Measurements from ENCODE around the gene WNT16. TPM values are rescaled to one million over a fixed set of nuclear protein-coding genes. Genes with fewer than 3 reads are reported as not detected.

Gene WNT16
- total RNA-seq, 1 experiment from 2014 or later = not detected

- no peak for DNase-seq (ENCODE audit: low spot score)
Measured at GRCh38 chr7:121343302-121343701, 14.5 kb downstream of the WNT16 start.

- no peak for DNase-seq (ENCODE audit: low spot score)
Measured at GRCh38 chr7:121344093-121344492, 15.3 kb downstream of the WNT16 start.

GRCh38 chr7:121344497-121344896 is 15.7 kb downstream of the WNT16 start:
- DNase-seq (ENCODE audit: low spot score) = no peak

GRCh38 chr7:121351682-121352081 is 22.9 kb downstream of the WNT16 start:
- DNase-seq (ENCODE audit: low spot score) = no peak

GRCh38 chr7:121352323-121352722 is 23.5 kb downstream of the WNT16 start:
- no peak for DNase-seq (ENCODE audit: low spot score)

- DNase-seq (ENCODE audit: low spot score) = no peak
Measured at GRCh38 chr7:121355574-121355973, 26.8 kb downstream of the WNT16 start.

GRCh38 chr7:121360564-121360963 is 31.8 kb downstream of the WNT16 start:
- no peak for DNase-seq (ENCODE audit: low spot score)

GRCh38 chr7:121366852-121367431 is 38.1 kb downstream of the WNT16 start:
- peak; percentile 72 for DNase-seq (ENCODE audit: low spot score)

GRCh38 chr7:121369462-121369861 is 40.7 kb downstream of the WNT16 start:
- DNase-seq (ENCODE audit: low spot score) = peak; percentile 54

GRCh38 chr7:121371367-121371766 is 42.6 kb downstream of the WNT16 start:
- no peak for DNase-seq (ENCODE audit: low spot score)

- DNase-seq (ENCODE audit: low spot score) = no peak
Measured at GRCh38 chr7:121371883-121372282, 43.1 kb downstream of the WNT16 start.

GRCh38 chr7:121372376-121373010 is 43.7 kb downstream of the WNT16 start:
- DNase-seq (ENCODE audit: low spot score) = no peak

- peak; percentile 22 for DNase-seq (ENCODE audit: low spot score)
Measured at GRCh38 chr7:121373177-121373576, 44.4 kb downstream of the WNT16 start.

- no peak for DNase-seq (ENCODE audit: low spot score)
Measured at GRCh38 chr7:121376979-121377378, 48.2 kb downstream of the WNT16 start.

- DNase-seq (ENCODE audit: low spot score) = no peak
Measured at GRCh38 chr7:121379930-121380329, 51.1 kb downstream of the WNT16 start.

- no peak for DNase-seq (ENCODE audit: low spot score)
Measured at GRCh38 chr7:121382473-121382872, 53.7 kb downstream of the WNT16 start.

GRCh38 chr7:121383235-121383910 is 54.6 kb downstream of the WNT16 start:
- DNase-seq (ENCODE audit: low spot score) = no peak

- no peak for DNase-seq (ENCODE audit: low spot score)
Measured at GRCh38 chr7:121384265-121384664, 55.5 kb downstream of the WNT16 start.

GRCh38 chr7:121385056-121385799 is 56.4 kb downstream of the WNT16 start:
- peak; percentile 49 for DNase-seq (ENCODE audit: low spot score)

- no peak for DNase-seq (ENCODE audit: low spot score)
Measured at GRCh38 chr7:121385800-121386179, 57.0 kb downstream of the WNT16 start.

GRCh38 chr7:121388950-121389349 is 60.1 kb downstream of the WNT16 start:
- no peak for DNase-seq (ENCODE audit: low spot score)

- no peak for DNase-seq (ENCODE audit: low spot score)
Measured at GRCh38 chr7:121390109-121390508, 61.3 kb downstream of the WNT16 start.

Measured in HT-29 (cell line).